Measurements from ENCODE around the gene MLLT10.

Gene MLLT10

GRCh38 chr10:21603721-21604120 is 69.7 kb downstream of the MLLT10 start (continued):
- TF ChIP-seq, protein P1, sequence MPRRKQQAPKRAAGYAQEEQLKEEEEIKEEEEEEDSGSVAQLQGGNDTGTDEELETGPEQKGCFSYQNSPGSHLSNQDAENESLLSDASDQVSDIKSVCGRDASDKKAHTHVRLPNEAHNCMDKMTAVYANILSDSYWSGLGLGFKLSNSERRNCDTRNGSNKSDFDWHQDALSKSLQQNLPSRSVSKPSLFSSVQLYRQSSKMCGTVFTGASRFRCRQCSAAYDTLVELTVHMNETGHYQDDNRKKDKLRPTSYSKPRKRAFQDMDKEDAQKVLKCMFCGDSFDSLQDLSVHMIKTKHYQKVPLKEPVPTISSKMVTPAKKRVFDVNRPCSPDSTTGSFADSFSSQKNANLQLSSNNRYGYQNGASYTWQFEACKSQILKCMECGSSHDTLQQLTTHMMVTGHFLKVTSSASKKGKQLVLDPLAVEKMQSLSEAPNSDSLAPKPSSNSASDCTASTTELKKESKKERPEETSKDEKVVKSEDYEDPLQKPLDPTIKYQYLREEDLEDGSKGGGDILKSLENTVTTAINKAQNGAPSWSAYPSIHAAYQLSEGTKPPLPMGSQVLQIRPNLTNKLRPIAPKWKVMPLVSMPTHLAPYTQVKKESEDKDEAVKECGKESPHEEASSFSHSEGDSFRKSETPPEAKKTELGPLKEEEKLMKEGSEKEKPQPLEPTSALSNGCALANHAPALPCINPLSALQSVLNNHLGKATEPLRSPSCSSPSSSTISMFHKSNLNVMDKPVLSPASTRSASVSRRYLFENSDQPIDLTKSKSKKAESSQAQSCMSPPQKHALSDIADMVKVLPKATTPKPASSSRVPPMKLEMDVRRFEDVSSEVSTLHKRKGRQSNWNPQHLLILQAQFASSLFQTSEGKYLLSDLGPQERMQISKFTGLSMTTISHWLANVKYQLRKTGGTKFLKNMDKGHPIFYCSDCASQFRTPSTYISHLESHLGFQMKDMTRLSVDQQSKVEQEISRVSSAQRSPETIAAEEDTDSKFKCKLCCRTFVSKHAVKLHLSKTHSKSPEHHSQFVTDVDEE (CRISPR knock-in tag; IDR thresholded peaks at IDR 0.05): no peak
- TF ChIP-seq ZFP3 (CRISPR knock-in tag; IDR thresholded peaks at IDR 0.05) (no peak), ISL1 (CRISPR knock-in tag; IDR thresholded peaks at IDR 0.05) (no peak), BACH2 (CRISPR knock-in tag; IDR thresholded peaks at IDR 0.05; ENCODE audit: borderline replicate concordance) (no peak), CSDC2 (CRISPR knock-in tag; IDR thresholded peaks at IDR 0.05) (no peak)

DNA sequence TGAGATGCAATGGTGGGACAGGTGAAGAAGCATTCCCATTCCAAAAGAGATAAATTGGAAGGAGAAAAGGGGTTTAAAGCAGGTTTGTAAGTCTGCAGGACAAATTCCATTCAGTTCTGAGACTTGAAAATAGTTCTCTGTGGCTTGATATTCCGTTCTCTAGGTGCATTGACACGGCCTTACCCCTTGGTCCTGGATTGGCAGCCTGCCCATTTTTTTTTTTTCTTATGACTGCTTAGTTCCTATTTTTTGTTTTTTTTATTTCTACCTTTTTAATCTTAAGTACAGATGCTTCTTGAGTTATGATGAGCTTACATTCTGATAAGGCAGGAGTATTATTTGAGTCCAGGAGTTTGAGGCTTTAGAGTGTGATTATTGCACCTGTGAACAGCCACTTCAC is 70.6 kb downstream of the MLLT10 start:
- TF ChIP-seq TOX (CRISPR knock-in tag; IDR thresholded peaks at IDR 0.05; ENCODE audit: borderline replicate concordance): no peak
- no peak for ATAC-seq

GRCh38 chr10:21607907-21608306 is 73.9 kb downstream of the MLLT10 start:
- TF ChIP-seq ZFP30 (CRISPR knock-in tag; IDR thresholded peaks at IDR 0.05) (no peak), PPARA (CRISPR knock-in tag; IDR thresholded peaks at IDR 0.05; ENCODE audit: borderline replicate concordance) (no peak), PATZ1 (CRISPR knock-in tag; IDR thresholded peaks at IDR 0.05; ENCODE audit: borderline replicate concordance) (no peak), CSRNP3 (CRISPR knock-in tag; IDR thresholded peaks at IDR 0.05) (no peak), GLIS3 (CRISPR knock-in tag; IDR thresholded peaks at IDR 0.05) (no peak), OSR1 (CRISPR knock-in tag; IDR thresholded peaks at IDR 0.05) (no peak), ZC3H10 (CRISPR knock-in tag; IDR thresholded peaks at IDR 0.05) (no peak), TCF4 (CRISPR knock-in tag; IDR thresholded peaks at IDR 0.05; ENCODE audit: borderline replicate concordance) (no peak), ARNTL (CRISPR knock-in tag; IDR thresholded peaks at IDR 0.05; ENCODE audit: borderline replicate concordance, low read depth) (no peak), ZNF565 (CRISPR knock-in tag; conservative IDR thresholded peaks at IDR 0.05; ENCODE audit: low read depth) (no peak)
- TF ChIP-seq, protein P1 (CRISPR knock-in tag; IDR thresholded peaks at IDR 0.05): no peak
- no peak for ATAC-seq

DNA sequence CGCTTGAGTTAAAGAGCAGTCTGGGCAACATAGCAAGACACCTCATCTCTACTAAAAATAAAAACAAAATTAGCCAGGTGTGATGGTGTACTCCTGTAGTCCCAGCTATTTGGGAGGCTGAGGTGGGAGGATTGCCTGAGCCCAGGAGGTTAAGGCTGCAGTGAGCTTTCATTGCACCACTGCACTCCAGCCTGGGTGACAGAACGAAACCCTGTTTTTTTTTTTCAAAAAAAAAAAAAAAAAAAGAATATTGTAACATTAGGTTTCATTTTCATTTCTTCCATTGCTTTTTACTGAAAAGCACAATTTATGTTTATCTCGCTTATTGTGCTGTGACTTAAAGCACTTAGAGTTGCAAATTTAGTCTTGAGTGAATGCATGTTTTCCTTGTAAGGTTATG is 80.0 kb downstream of the MLLT10 start:
- no peak for ATAC-seq
- TF ChIP-seq BACH2 (CRISPR knock-in tag; IDR thresholded peaks at IDR 0.05; ENCODE audit: borderline replicate concordance): no peak
- TF ChIP-seq ESRRG (CRISPR knock-in tag; IDR thresholded peaks at IDR 0.05): no peak
- TF ChIP-seq ZNF565 (CRISPR knock-in tag; conservative IDR thresholded peaks at IDR 0.05; ENCODE audit: low read depth): no peak
- TF ChIP-seq GLIS3 (CRISPR knock-in tag; IDR thresholded peaks at IDR 0.05): no peak
- no peak for TF ChIP-seq ZNF8 (CRISPR knock-in tag; IDR thresholded peaks at IDR 0.05)
- TF ChIP-seq, protein P1 (CRISPR knock-in tag; IDR thresholded peaks at IDR 0.05): no peak
- TF ChIP-seq ZFP30 (CRISPR knock-in tag; IDR thresholded peaks at IDR 0.05): no peak
- no peak for TF ChIP-seq OSR1 (CRISPR knock-in tag; IDR thresholded peaks at IDR 0.05)
- no peak for TF ChIP-seq TOX (CRISPR knock-in tag; IDR thresholded peaks at IDR 0.05; ENCODE audit: borderline replicate concordance)
- TF ChIP-seq PPARA (CRISPR knock-in tag; IDR thresholded peaks at IDR 0.05; ENCODE audit: borderline replicate concordance): no peak
- TF ChIP-seq CSRNP3 (CRISPR knock-in tag; IDR thresholded peaks at IDR 0.05): no peak
- no peak for TF ChIP-seq TCF4 (CRISPR knock-in tag; IDR thresholded peaks at IDR 0.05; ENCODE audit: borderline replicate concordance)
- TF ChIP-seq, protein P2, sequence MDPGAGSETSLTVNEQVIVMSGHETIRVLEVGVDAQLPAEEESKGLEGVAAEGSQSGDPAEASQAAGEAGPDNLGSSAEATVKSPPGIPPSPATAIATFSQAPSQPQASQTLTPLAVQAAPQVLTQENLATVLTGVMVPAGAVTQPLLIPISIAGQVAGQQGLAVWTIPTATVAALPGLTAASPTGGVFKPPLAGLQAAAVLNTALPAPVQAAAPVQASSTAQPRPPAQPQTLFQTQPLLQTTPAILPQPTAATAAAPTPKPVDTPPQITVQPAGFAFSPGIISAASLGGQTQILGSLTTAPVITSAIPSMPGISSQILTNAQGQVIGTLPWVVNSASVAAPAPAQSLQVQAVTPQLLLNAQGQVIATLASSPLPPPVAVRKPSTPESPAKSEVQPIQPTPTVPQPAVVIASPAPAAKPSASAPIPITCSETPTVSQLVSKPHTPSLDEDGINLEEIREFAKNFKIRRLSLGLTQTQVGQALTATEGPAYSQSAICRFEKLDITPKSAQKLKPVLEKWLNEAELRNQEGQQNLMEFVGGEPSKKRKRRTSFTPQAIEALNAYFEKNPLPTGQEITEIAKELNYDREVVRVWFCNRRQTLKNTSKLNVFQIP (CRISPR knock-in tag; IDR thresholded peaks at IDR 0.05; ENCODE audit: borderline replicate concordance, low read depth): no peak
- no peak for TF ChIP-seq RARB (CRISPR knock-in tag; IDR thresholded peaks at IDR 0.05)
- TF ChIP-seq ZFP3 (CRISPR knock-in tag; IDR thresholded peaks at IDR 0.05): no peak
